GM18498 (cell line): ENCODE measurements around the gene CMTM3.
"Not testable (repeated sequence)": the region's sequence is repeated elsewhere in the genome, so short reads cannot be mapped to it uniquely, and the experiment has no call there.

Source experiments
- ATAC-seq: cut with Tn5 transposase; IDR thresholded peaks from one replicate; pipeline ENCODE4 v1.9.1; 2021; ENCODE audit warnings: mild to moderate bottlenecking, moderate library complexity; ENCODE audit not compliant: unreplicated experiment

The CMTM3 gene

GRCh38 chr16:66581246-66581952 is 23.1 kb upstream of the CMTM3 start:
- ATAC-seq = no peak

- no peak for ATAC-seq
These were observed 18.8 kb upstream of the CMTM3 start for GRCh38 chr16:66585481-66586239.

- no peak for ATAC-seq
These were observed 16.5 kb upstream of the CMTM3 start for GRCh38 chr16:66587881-66588600.

- peak; percentile 76 for ATAC-seq
These were observed 15.4 kb upstream of the CMTM3 start for GRCh38 chr16:66588981-66589713.

GRCh38 chr16:66590322-66590721 is 14.2 kb upstream of the CMTM3 start:
- ATAC-seq = no peak

- ATAC-seq = no peak
These were observed 13.5 kb upstream of the CMTM3 start for GRCh38 chr16:66591018-66591417.

GRCh38 chr16:66592241-66592640 is 12.3 kb upstream of the CMTM3 start:
- no peak for ATAC-seq

GRCh38 chr16:66592814-66593213 is 11.7 kb upstream of the CMTM3 start:
- no peak for ATAC-seq

- ATAC-seq = no peak
These were observed 9.8 kb upstream of the CMTM3 start for GRCh38 chr16:66594739-66595138.

- not testable (repeated sequence) for ATAC-seq
These were observed 7.9 kb upstream of the CMTM3 start for GRCh38 chr16:66596559-66596958.

- no peak for ATAC-seq
These were observed 7.3 kb upstream of the CMTM3 start for GRCh38 chr16:66596986-66597848.

- ATAC-seq = no peak
These were observed 6.4 kb upstream of the CMTM3 start for GRCh38 chr16:66598111-66598510.

- ATAC-seq = no peak
These were observed 4.8 kb upstream of the CMTM3 start for GRCh38 chr16:66599726-66600125.

GRCh38 chr16:66600477-66600876 is 4.0 kb upstream of the CMTM3 start:
- ATAC-seq = no peak

GRCh38 chr16:66601471-66601870 is 3.0 kb upstream of the CMTM3 start:
- no peak for ATAC-seq

- ATAC-seq = no peak
These were observed 748 bp upstream of the CMTM3 start for GRCh38 chr16:66603537-66604375.

- peak; percentile 13 for ATAC-seq
These were observed 874 bp downstream of the CMTM3 start for GRCh38 chr16:66605177-66605978.

GRCh38 chr16:66605979-66606751 is 1.7 kb downstream of the CMTM3 start:
- peak; percentile 58 for ATAC-seq
